ENCODE data around the gene CDH23. TPM values are rescaled to one million over a fixed set of nuclear protein-coding genes. Genes with fewer than 3 reads are reported as not detected.

Gene CDH23
- total and polyA plus RNA-seq, 10 of the 15 experiments (the other 5 are each of a cell fraction or from before 2014, with no cell fraction given), result 0.09 to 0.40 (median 0.15) TPM; not detected in 1

GRCh38 chr10:71727105-71727737 is 330.5 kb downstream of the CDH23 start (continued):
- TF ChIP-seq TCF3 (IDR thresholded peaks at IDR 0.05; ENCODE audit: borderline replicate concordance, insufficient read depth, low read depth, low read length) (no peak), RB1 (IDR thresholded peaks at IDR 0.05; ENCODE audit: borderline replicate concordance) (no peak), TARDBP (IDR thresholded peaks at IDR 0.05; ENCODE audit: borderline replicate concordance) (0 out of 2 replicates have a peak, but pooled peaks have one; percentile 24), PBX3 (IDR thresholded peaks at IDR 0.05; ENCODE audit: insufficient replicate concordance, low read depth, low read length) (no peak), CREM (IDR thresholded peaks at IDR 0.05; ENCODE audit: low read depth) (no peak; the same call in 1 of the 2 replicates), RELB (IDR thresholded peaks at IDR 0.05; ENCODE audit: low read depth) (no peak), ESRRA (IDR thresholded peaks at IDR 0.05; ENCODE audit: low read length) (no peak), POLR2AphosphoS2 (IDR thresholded peaks at IDR 0.05; ENCODE audit: low read depth, low read length) (no peak), EP300 (IDR thresholded peaks at IDR 0.05; ENCODE audit: borderline replicate concordance in 1 of 2, control insufficient read depth in 1 of 2, low read depth in 2 of 2, low read length in 2 of 2) (0 out of 4 replicates have a peak, but pooled peaks of 1 of the 2 experiments have one; percentile 16), TAF1 (IDR thresholded peaks at IDR 0.05; ENCODE audit: borderline replicate concordance, low read depth, low read length) (no peak), SMC3 (IDR thresholded peaks at IDR 0.05; ENCODE audit: borderline replicate concordance, low read length) (no peak), NR2C2 (IDR thresholded peaks at IDR 0.05; ENCODE audit: borderline replicate concordance, control insufficient read depth, insufficient read length, low read depth) (no peak), SREBF2 (IDR thresholded peaks at IDR 0.05; ENCODE audit: low read length) (no peak), MYC (IDR thresholded peaks at IDR 0.05; ENCODE audit: insufficient read depth, insufficient read length, insufficient replicate concordance, low read length, severe bottlenecking) (no peak), ZNF274 (IDR thresholded peaks at IDR 0.05; ENCODE audit: insufficient read depth, insufficient read length) (no peak), RCOR1 (conservative IDR thresholded peaks at IDR 0.05; ENCODE audit: low read depth, low read length) (no peak), IRF5 (IDR thresholded peaks at IDR 0.05; ENCODE audit: borderline replicate concordance) (no peak), CBX5 (IDR thresholded peaks at IDR 0.05; ENCODE audit: low read depth) (no peak), IKZF1 (conservative IDR thresholded peaks at IDR 0.05) (0 out of 2 replicates have a peak, but pooled peaks have one; percentile 45), ZNF687 (IDR thresholded peaks at IDR 0.05) (0 out of 2 replicates have a peak, but pooled peaks have one; percentile 44)

Measured in GM12878 (cell line).